Trophoblast cell (in vitro differentiated cells and primary cell): ENCODE measurements around the gene PLCH2.

ENCODE experiments used
- DNase-seq, 2 donors: peaks; one replicate each; pipeline ENCODE4 v3.0.0-alpha.2; 2016
- H2AFZ ChIP-seq: 2 replicates; pipeline ENCODE4 v1.6.1; 2013; ENCODE audit warnings: low read length, moderate library complexity, mild to moderate bottlenecking; ENCODE audit not compliant: insufficient read depth, poor library complexity
- H2AK5ac ChIP-seq: 2 replicates; pipeline ENCODE4 v1.6.1; 2013; ENCODE audit warnings: mild to moderate bottlenecking, low read length
- H2BK120ac ChIP-seq: 2 replicates; pipeline ENCODE4 v1.6.1; 2013; ENCODE audit warnings: low read length, mild to moderate bottlenecking, moderate library complexity; ENCODE audit not compliant: insufficient read depth, poor library complexity
- H2BK12ac ChIP-seq: 2 replicates; pipeline ENCODE4 v1.6.1; 2013; ENCODE audit warnings: mild to moderate bottlenecking, low read length, moderate library complexity
- H2BK5ac ChIP-seq: 2 replicates; pipeline ENCODE4 v1.6.1; 2013; ENCODE audit warnings: low read length, low read depth, moderate library complexity, mild to moderate bottlenecking; ENCODE audit not compliant: poor library complexity
- H3K14ac ChIP-seq: 2 replicates; pipeline ENCODE4 v1.6.1; 2013; ENCODE audit warnings: mild to moderate bottlenecking, low read length
- H3K18ac ChIP-seq: 2 replicates; pipeline ENCODE4 v1.6.1; 2013; ENCODE audit warnings: mild to moderate bottlenecking, low read length
- H3K23ac ChIP-seq: 2 replicates; pipeline ENCODE4 v1.6.1; 2013; ENCODE audit warnings: low read length
- H3K27ac ChIP-seq: 2 replicates; pipeline ENCODE4 v1.5.1; 2013; ENCODE audit warnings: low read depth, mild to moderate bottlenecking, inconsistent platforms, low read length, moderate library complexity
- H3K27me3 ChIP-seq: 2 replicates; pipeline ENCODE4 v1.6.1; 2013; ENCODE audit warnings: inconsistent platforms, mild to moderate bottlenecking, low read length, moderate library complexity; ENCODE audit not compliant: insufficient read depth
- H3K36me3 ChIP-seq, 2 experiments: 1 replicate in 1 of 2; 2 replicates in 1 of 2; pipeline ENCODE4 v1.6.1; 2013; ENCODE audit warnings: low read length in 2 of 2, mild to moderate bottlenecking in 2 of 2, moderate library complexity in 1 of 2; ENCODE audit not compliant: insufficient read depth in 2 of 2, control insufficient read depth in 1 of 2
- H3K4ac ChIP-seq: 2 replicates; pipeline ENCODE4 v1.6.1; 2013; ENCODE audit warnings: low read depth, mild to moderate bottlenecking, low read length, moderate library complexity
- H3K4me1 ChIP-seq, 2 experiments: 1 replicate in 1 of 2; 2 replicates in 1 of 2; pipeline ENCODE4 v1.6.1; 2013; ENCODE audit warnings: low read length in 2 of 2, mild to moderate bottlenecking in 2 of 2, moderate library complexity in 1 of 2; ENCODE audit not compliant: insufficient read depth in 2 of 2, control insufficient read depth in 1 of 2
- H3K4me2 ChIP-seq: 2 replicates; pipeline ENCODE4 v1.6.1; 2013; ENCODE audit warnings: inconsistent platforms, mild to moderate bottlenecking, low read length, moderate library complexity
- H3K4me3 ChIP-seq: 2 replicates; pipeline ENCODE4 v1.5.1; 2013; ENCODE audit warnings: mild to moderate bottlenecking, low read depth, low read length, inconsistent platforms
- H3K79me1 ChIP-seq: one replicate; pipeline ENCODE4 v1.6.1; 2013; ENCODE audit warnings: low read length
- H3K79me2 ChIP-seq: 2 replicates; pipeline ENCODE4 v1.6.1; 2013; ENCODE audit warnings: low read length, mild to moderate bottlenecking; ENCODE audit not compliant: control insufficient read depth, insufficient read depth, poor library complexity
- H3K9ac ChIP-seq: 2 replicates; pipeline ENCODE4 v1.6.1; 2013; ENCODE audit warnings: mild to moderate bottlenecking, low read length
- H3K9me3 ChIP-seq: 2 replicates; pipeline ENCODE4 v1.6.1; 2013; ENCODE audit warnings: low read depth, mild to moderate bottlenecking, control low read depth, inconsistent platforms, low read length; ENCODE audit not compliant: insufficient read depth
- H4K12ac ChIP-seq: 2 replicates; pipeline ENCODE4 v1.6.1; 2013; ENCODE audit warnings: low read depth, mild to moderate bottlenecking, low read length, moderate library complexity
- H4K8ac ChIP-seq: 2 replicates; pipeline ENCODE4 v1.6.1; 2013; ENCODE audit warnings: low read depth, mild to moderate bottlenecking, low read length, moderate library complexity
- H4K91ac ChIP-seq: one replicate; pipeline ENCODE4 v1.6.1; 2013; ENCODE audit warnings: low read depth, mild to moderate bottlenecking, low read length, moderate library complexity
- WGBS: extraction: QIAGEN DNeasy Blood & Tissue Kit; methylation state at CpG from one replicate; pipeline ENCODE4 v1.1.7; 2013; ENCODE audit warnings: missing lambda C conversion rate; ENCODE audit not compliant: insufficient read length, insufficient coverage; ENCODE audit errors: extremely low coverage; 5-methylcytosine and 5-hydroxymethylcytosine counted together

Gene PLCH2

DNA sequence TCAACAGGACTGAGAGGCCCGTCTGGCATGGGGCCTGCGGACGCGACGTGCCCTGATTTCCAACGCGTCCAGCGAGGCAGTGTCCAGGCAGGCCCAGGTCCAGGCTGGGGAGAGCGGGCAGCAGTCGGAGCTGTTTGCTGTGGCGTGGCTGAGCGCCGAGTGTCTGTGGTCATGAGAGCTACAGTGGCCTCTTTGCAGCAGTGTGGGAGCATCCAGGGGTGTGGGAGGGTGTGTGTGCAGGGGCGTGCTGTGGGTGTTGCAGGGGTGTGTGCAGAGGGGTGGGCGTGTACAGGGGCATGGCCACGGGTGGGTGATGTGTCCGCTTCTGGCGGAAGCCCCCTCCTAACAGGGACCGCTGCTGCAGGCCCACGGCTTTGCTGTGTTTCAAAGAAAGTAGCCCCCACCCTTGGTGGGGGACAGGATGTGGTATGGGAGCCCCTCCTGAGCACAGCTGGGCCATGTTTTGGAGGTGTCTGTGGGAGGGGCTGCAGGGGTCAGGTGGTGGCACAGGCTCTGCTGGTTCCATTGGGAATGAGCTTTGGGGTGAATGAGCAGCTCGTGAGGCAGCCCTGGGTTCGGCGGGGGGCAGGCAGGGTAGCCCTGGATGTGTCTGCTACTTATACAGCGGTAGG lies 17.7 kb downstream of the PLCH2 start:
- Histone ChIP-seq H4K12ac (no peak overlapping the region), H4K91ac (no peak overlapping the region), H3K4me2 (no peak overlapping the region), H3K79me1 (no peaks in the 10 kb centered on the region), H3K4me1 (peaks cover 8 to 9% of the 10 kb centered on the region in 2 experiments), H2AFZ (no peak overlapping the region), H2BK5ac (no peak overlapping the region), H3K18ac (no peak overlapping the region), H2BK120ac (no peak overlapping the region), H3K9ac (no peak overlapping the region), H3K27me3 (no peaks in the 10 kb centered on the region), H3K14ac (no peak overlapping the region), H2AK5ac (no peak overlapping the region), H3K27ac (no peak overlapping the region), H4K8ac (no peak overlapping the region), H3K79me2 (no peaks in the 10 kb centered on the region), H3K23ac (no peak overlapping the region), H3K9me3 (peaks cover 6% of the 10 kb centered on the region), H2BK12ac (no peak overlapping the region), H3K4ac (no peak overlapping the region), H3K36me3 (no peaks in the 10 kb centered on the region), H3K4me3 (no peak overlapping the region)
- WGBS, result no CpG with 5 or more reads among the region's 24 CpGs
- DNase-seq, result no peak

DNA sequence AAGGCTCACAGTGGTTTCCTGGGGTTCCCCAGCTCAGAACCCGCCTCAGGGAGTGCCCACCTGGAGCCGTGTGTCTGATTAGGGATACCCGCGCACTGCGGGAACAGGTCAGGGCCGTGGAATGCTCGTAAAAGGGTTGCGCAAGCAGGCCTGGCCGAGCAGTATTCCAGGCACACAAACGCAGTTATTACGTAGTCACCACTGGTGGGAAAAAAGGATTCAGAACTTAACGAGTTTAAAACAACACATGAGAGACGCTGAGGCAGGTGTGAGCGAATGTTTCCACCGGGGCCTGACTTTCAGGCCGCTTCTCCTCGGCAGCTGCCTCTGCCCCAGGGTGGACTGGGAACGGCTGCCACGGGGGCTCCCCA lies 18.2 kb downstream of the PLCH2 start:
- Histone ChIP-seq H2AFZ (no peak overlapping the region), H3K27ac (no peak overlapping the region), H3K9me3 (peaks cover 2% of the 10 kb centered on the region), H3K4me1 (peaks cover 8 to 9% of the 10 kb centered on the region in 2 experiments), H4K12ac (no peak overlapping the region), H2BK5ac (no peak overlapping the region), H3K79me2 (no peaks in the 10 kb centered on the region), H3K18ac (no peak overlapping the region), H2AK5ac (no peak overlapping the region), H2BK120ac (no peak overlapping the region), H3K4me3 (no peak overlapping the region), H3K27me3 (no peaks in the 10 kb centered on the region), H2BK12ac (no peak overlapping the region), H3K4me2 (no peak overlapping the region), H3K9ac (no peak overlapping the region), H3K4ac (no peak overlapping the region), H4K8ac (no peak overlapping the region), H3K23ac (no peak overlapping the region), H4K91ac (no peak overlapping the region), H3K79me1 (no peaks in the 10 kb centered on the region), H3K36me3 (no peaks in the 10 kb centered on the region), H3K14ac (no peak overlapping the region)
- DNase-seq, result peak; percentile 88 to 92
- WGBS, result no CpG with 5 or more reads among the region's 19 CpGs

DNA sequence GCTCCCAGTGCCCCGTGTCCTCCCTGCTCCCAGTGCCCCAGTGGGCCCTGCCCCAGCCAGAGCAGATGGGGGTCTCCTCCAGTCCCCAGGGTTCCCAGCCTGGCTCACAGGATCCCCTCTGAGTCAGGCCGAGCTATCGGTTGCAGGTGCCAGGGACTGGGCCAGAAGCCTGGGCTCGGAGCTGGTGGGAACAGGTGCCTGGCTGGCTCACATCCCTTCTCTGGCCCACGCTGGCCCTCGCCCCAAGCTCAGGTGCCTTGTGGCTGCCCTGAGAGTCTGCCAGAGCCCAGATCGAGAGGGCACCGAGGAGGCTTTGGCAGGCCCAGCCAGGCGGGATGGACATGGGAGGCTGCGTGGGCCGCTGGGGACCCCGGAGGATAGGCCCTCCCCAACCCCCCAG lies 18.9 kb downstream of the PLCH2 start:
- H2AK5ac ChIP-seq, result no peak overlapping the region
- H3K27ac ChIP-seq, result no peak overlapping the region
- no peak overlapping the region for H2BK5ac ChIP-seq
- no peak overlapping the region for H3K4ac ChIP-seq
- H3K18ac ChIP-seq, result no peak overlapping the region
- H3K9ac ChIP-seq, result no peak overlapping the region
- H2BK120ac ChIP-seq, result no peak overlapping the region
- H2AFZ ChIP-seq, result no peak overlapping the region
- no peak overlapping the region for H4K91ac ChIP-seq
- no CpG with 5 or more reads among the region's 12 CpGs for WGBS
- H3K36me3 ChIP-seq, result no peaks in the 10 kb centered on the region
- H3K4me3 ChIP-seq, result no peak overlapping the region
- no peak overlapping the region for H3K23ac ChIP-seq
- no peaks in the 10 kb centered on the region for H3K27me3 ChIP-seq
- no peak overlapping the region for H4K12ac ChIP-seq
- H4K8ac ChIP-seq, result no peak overlapping the region
- no peak overlapping the region for H2BK12ac ChIP-seq
- no peak overlapping the region for H3K4me2 ChIP-seq
- no peak overlapping the region for H3K14ac ChIP-seq
- H3K4me1 ChIP-seq, result peaks cover 8 to 9% of the 10 kb centered on the region in 2 experiments
- no peaks in the 10 kb centered on the region for H3K9me3 ChIP-seq
- no peaks in the 10 kb centered on the region for H3K79me2 ChIP-seq
- DNase-seq, result no peak
- no peaks in the 10 kb centered on the region for H3K79me1 ChIP-seq

DNA sequence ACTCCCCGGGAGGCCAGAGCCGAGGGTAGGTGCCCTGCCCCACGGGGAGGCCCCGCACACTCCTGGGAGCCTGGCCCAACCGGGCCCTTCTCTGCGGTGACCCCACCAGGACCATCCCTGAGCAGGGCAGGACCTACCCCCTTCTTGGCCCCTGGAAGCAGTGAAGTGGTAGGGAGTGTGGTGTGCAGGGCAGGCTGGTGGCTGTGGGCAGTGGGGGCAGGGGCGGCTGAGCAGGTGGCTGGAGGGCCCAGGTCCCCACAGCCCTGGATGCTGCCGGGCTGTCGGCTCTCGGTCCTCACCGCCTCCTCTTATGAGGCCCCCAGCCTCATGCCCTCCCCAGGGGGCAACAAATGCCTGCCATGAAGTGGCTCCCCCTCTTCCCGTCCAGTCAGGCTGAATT lies 19.5 kb downstream of the PLCH2 start:
- no CpG with 5 or more reads among the region's 12 CpGs for WGBS
- Histone ChIP-seq H3K79me1 (no peaks in the 10 kb centered on the region), H3K9ac (no peak overlapping the region)

More for the DNA sequence above, 19.5 kb downstream of the PLCH2 start:
- H4K8ac ChIP-seq, result no peak overlapping the region
- H3K79me2 ChIP-seq, result no peaks in the 10 kb centered on the region
- no peaks in the 10 kb centered on the region for H3K36me3 ChIP-seq
- no peak overlapping the region for H2BK120ac ChIP-seq
- H4K12ac ChIP-seq, result no peak overlapping the region
- DNase-seq, result no peak
- no peak overlapping the region for H3K4me3 ChIP-seq
- no peak overlapping the region for H3K4ac ChIP-seq
- H3K27me3 ChIP-seq, result no peaks in the 10 kb centered on the region
- no peak overlapping the region for H2BK5ac ChIP-seq
- H3K4me1 ChIP-seq, result peaks cover 8 to 9% of the 10 kb centered on the region in 2 experiments
- H3K4me2 ChIP-seq, result no peak overlapping the region
- H3K18ac ChIP-seq, result no peak overlapping the region
- H3K27ac ChIP-seq, result no peak overlapping the region
- H3K9me3 ChIP-seq, result no peaks in the 10 kb centered on the region
- no peak overlapping the region for H2AFZ ChIP-seq
- H3K23ac ChIP-seq, result no peak overlapping the region
- H4K91ac ChIP-seq, result no peak overlapping the region
- H2BK12ac ChIP-seq, result no peak overlapping the region
- H3K14ac ChIP-seq, result no peak overlapping the region
- H2AK5ac ChIP-seq, result no peak overlapping the region
